MM.1S (cell line): Measurements from ENCODE around the gene BAZ1B.

ENCODE experiments used
- DNase-seq: peaks from one replicate; pipeline ENCODE4 v3.0.0-alpha.2; 2015
- H2AFZ ChIP-seq: fragments of 300-600 bp; sonication (generic); 2 replicates; pipeline ENCODE4 v1.6.0; 2016; ENCODE audit warnings: antibody characterized with exemption, low read length
- H3F3A ChIP-seq: fragments of 300-600 bp; sonication (generic); 2 replicates; pipeline ENCODE4 v1.6.1; 2016; ENCODE audit warnings: mild to moderate bottlenecking, antibody characterized with exemption, low read length, moderate library complexity, mixed read lengths; ENCODE audit not compliant: insufficient read depth
- H3K27ac ChIP-seq: fragments of 300-600 bp; sonication (generic); 2 replicates; pipeline ENCODE4 v1.5.1; 2016; ENCODE audit warnings: mild to moderate bottlenecking, low read length
- H3K27me3 ChIP-seq: fragments of 300-600 bp; sonication (generic); replicated peaks from 2 replicates; pipeline ENCODE4 v1.6.0; 2016; ENCODE audit warnings: low read length; ENCODE audit not compliant: insufficient read depth
- H3K36me3 ChIP-seq: fragments of 300-600 bp; sonication (generic); replicated peaks from 2 replicates; pipeline ENCODE4 v1.6.1; 2016; ENCODE audit warnings: mild to moderate bottlenecking, low read length, mixed read lengths; ENCODE audit not compliant: insufficient read depth
- H3K4me1 ChIP-seq: fragments of 300-600 bp; sonication (generic); 2 replicates; pipeline ENCODE4 v1.6.1; 2016; ENCODE audit warnings: low read length, mixed read lengths
- H3K4me2 ChIP-seq: fragments of 300-600 bp; sonication (generic); 2 replicates; pipeline ENCODE4 v1.6.0; 2016; ENCODE audit warnings: low read depth, low read length
- H3K4me3 ChIP-seq: fragments of 300-600 bp; sonication (generic); 2 replicates; pipeline ENCODE4 v1.5.1; 2016; ENCODE audit warnings: low read length, mixed read lengths
- H3K79me2 ChIP-seq: fragments of 300-600 bp; sonication (generic); 2 replicates; pipeline ENCODE4 v1.6.1; 2016; ENCODE audit warnings: mixed run types, low read length, mixed read lengths
- H3K9ac ChIP-seq: fragments of 300-600 bp; sonication (generic); 2 replicates; pipeline ENCODE4 v1.6.1; 2016; ENCODE audit warnings: low read length, mixed read lengths
- H3K9me2 ChIP-seq: fragments of 300-600 bp; sonication (generic); replicated peaks from 2 replicates; pipeline ENCODE4 v1.6.1; 2016; ENCODE audit warnings: mild to moderate bottlenecking, low read length, mixed read lengths; ENCODE audit not compliant: insufficient read depth
- H3K9me3 ChIP-seq: fragments of 300-600 bp; sonication (generic); replicated peaks from 2 replicates; pipeline ENCODE4 v1.6.1; 2016; ENCODE audit warnings: mild to moderate bottlenecking, low read length, mixed read lengths; ENCODE audit not compliant: insufficient read depth
- H4K20me1 ChIP-seq: fragments of 300-600 bp; sonication (generic); 2 replicates; pipeline ENCODE4 v1.6.1; 2016; ENCODE audit warnings: mild to moderate bottlenecking, low read length, moderate library complexity, mixed read lengths; ENCODE audit not compliant: insufficient read depth
- EZH2 ChIP-seq: fragments of 300-600 bp; sonication (generic); optimal IDR thresholded peaks from 2 replicates; pipeline ENCODE3; 2017; ENCODE audit warnings: low read depth, mild to moderate bottlenecking, antibody characterized with exemption, low read length, mixed read lengths
- EZH2phosphoT487 ChIP-seq: fragments of 300-600 bp; sonication (generic); IDR thresholded peaks from 2 replicates; pipeline ENCODE4 v1.6.1; 2018; ENCODE audit warnings: antibody characterized with exemption, low read length
- TF ChIP-seq, protein P1 (sequence below): fragments of 300-600 bp; sonication (generic); IDR thresholded peaks from 2 replicates; pipeline ENCODE4 v1.5.1; 2016; ENCODE audit warnings: antibody characterized with exemption, low read length, mixed read lengths

The BAZ1B gene

GRCh38 chr7:73434701-73435069 lies 87.4 kb downstream of the BAZ1B start:
- no peaks in the 10 kb centered on the region for H3F3A ChIP-seq
- no peak overlapping the region for H3K27ac ChIP-seq
- no peaks in the 10 kb centered on the region for H3K79me2 ChIP-seq
- H2AFZ ChIP-seq, result no peak overlapping the region
- H3K9me3 ChIP-seq, result no peaks in the 10 kb centered on the region
- no peaks in the 10 kb centered on the region for H4K20me1 ChIP-seq
- no peaks in the 10 kb centered on the region for H3K4me1 ChIP-seq
- H3K27me3 ChIP-seq, result no peaks in the 10 kb centered on the region
- H3K36me3 ChIP-seq, result no peaks in the 10 kb centered on the region
- H3K4me2 ChIP-seq, result no peak overlapping the region
- no peak for TF ChIP-seq EZH2
- TF ChIP-seq, protein P1, sequence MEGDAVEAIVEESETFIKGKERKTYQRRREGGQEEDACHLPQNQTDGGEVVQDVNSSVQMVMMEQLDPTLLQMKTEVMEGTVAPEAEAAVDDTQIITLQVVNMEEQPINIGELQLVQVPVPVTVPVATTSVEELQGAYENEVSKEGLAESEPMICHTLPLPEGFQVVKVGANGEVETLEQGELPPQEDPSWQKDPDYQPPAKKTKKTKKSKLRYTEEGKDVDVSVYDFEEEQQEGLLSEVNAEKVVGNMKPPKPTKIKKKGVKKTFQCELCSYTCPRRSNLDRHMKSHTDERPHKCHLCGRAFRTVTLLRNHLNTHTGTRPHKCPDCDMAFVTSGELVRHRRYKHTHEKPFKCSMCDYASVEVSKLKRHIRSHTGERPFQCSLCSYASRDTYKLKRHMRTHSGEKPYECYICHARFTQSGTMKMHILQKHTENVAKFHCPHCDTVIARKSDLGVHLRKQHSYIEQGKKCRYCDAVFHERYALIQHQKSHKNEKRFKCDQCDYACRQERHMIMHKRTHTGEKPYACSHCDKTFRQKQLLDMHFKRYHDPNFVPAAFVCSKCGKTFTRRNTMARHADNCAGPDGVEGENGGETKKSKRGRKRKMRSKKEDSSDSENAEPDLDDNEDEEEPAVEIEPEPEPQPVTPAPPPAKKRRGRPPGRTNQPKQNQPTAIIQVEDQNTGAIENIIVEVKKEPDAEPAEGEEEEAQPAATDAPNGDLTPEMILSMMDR, result no peak
- TF ChIP-seq EZH2phosphoT487, result no peak
- H3K9ac ChIP-seq, result no peak overlapping the region
- no peak for DNase-seq
- no peak overlapping the region for H3K4me3 ChIP-seq
- no peaks in the 10 kb centered on the region for H3K9me2 ChIP-seq

GRCh38 chr7:73433924-73434700 lies 88.0 kb downstream of the BAZ1B start:
- H3K4me3 ChIP-seq, result no peak overlapping the region
- H3K27me3 ChIP-seq, result no peaks in the 10 kb centered on the region
- no peaks in the 10 kb centered on the region for H3K79me2 ChIP-seq
- H3K4me1 ChIP-seq, result no peaks in the 10 kb centered on the region
- no peak overlapping the region for H3K9ac ChIP-seq
- no peak overlapping the region for H3K27ac ChIP-seq
- no peak overlapping the region for H2AFZ ChIP-seq
- TF ChIP-seq EZH2, result no peak
- TF ChIP-seq, protein P1, result no peak
- TF ChIP-seq EZH2phosphoT487, result no peak
- H3K4me2 ChIP-seq, result no peak overlapping the region
- no peak for DNase-seq
- no peaks in the 10 kb centered on the region for H4K20me1 ChIP-seq
- no peaks in the 10 kb centered on the region for H3F3A ChIP-seq
- no peaks in the 10 kb centered on the region for H3K9me2 ChIP-seq
- H3K9me3 ChIP-seq, result no peaks in the 10 kb centered on the region
- H3K36me3 ChIP-seq, result no peaks in the 10 kb centered on the region

GRCh38 chr7:73432676-73433075 lies 89.4 kb downstream of the BAZ1B start:
- no peak overlapping the region for H3K9ac ChIP-seq
- H2AFZ ChIP-seq, result no peak overlapping the region
- TF ChIP-seq EZH2phosphoT487, result no peak
- TF ChIP-seq, protein P1, result no peak
- DNase-seq, result no peak
- H3K27ac ChIP-seq, result no peak overlapping the region
- no peaks in the 10 kb centered on the region for H3K9me3 ChIP-seq
- H4K20me1 ChIP-seq, result no peaks in the 10 kb centered on the region
- H3K4me3 ChIP-seq, result no peak overlapping the region
- H3K27me3 ChIP-seq, result no peaks in the 10 kb centered on the region
- H3K79me2 ChIP-seq, result no peaks in the 10 kb centered on the region
- H3K36me3 ChIP-seq, result no peaks in the 10 kb centered on the region
- no peaks in the 10 kb centered on the region for H3F3A ChIP-seq
- no peaks in the 10 kb centered on the region for H3K9me2 ChIP-seq
- H3K4me2 ChIP-seq, result no peak overlapping the region
- H3K4me1 ChIP-seq, result no peaks in the 10 kb centered on the region
